K562 (cell line): Measurements from ENCODE around the gene SLC37A3. TPM values are rescaled to one million over a fixed set of nuclear protein-coding genes. Genes with fewer than 3 reads are reported as not detected.
A peak's percentile ranks its signal among the peaks of the same experiment; 100 is the strongest.

Experiments
- AFF1 ChIP-seq, 2 experiments: fragments of 450-650 bp; IDR thresholded peaks; 2 replicates each; pipeline ENCODE4 v1.6.1; 2018; ENCODE audit warnings: mild to moderate bottlenecking in 2 of 2, low read depth in 1 of 2; ENCODE audit not compliant: partially characterized antibody in 2 of 2
- FOXP1 ChIP-seq: sonication (generic); formaldehyde crosslinking; IDR thresholded peaks from 2 replicates; pipeline ENCODE4 v1.8.0; 2022; ENCODE audit warnings: mild to moderate bottlenecking, missing genetic modification reagents
- IRF1 ChIP-seq: sonication (generic); formaldehyde crosslinking; IDR thresholded peaks from 2 replicates; pipeline ENCODE4 v1.8.0; 2022; ENCODE audit warnings: missing genetic modification reagents, mild to moderate bottlenecking, borderline replicate concordance
- IRF9 ChIP-seq: fragments of 450-650 bp; IDR thresholded peaks from 2 replicates; pipeline ENCODE4 v1.6.1; 2016; ENCODE audit warnings: missing biosample characterization, missing genetic modification characterization
- MLX ChIP-seq, 2 experiments: fragments of 450-650 bp in 1 of 2; sonication (generic) in 1 of 2; formaldehyde crosslinking; conservative IDR thresholded peaks; 2 replicates each; pipeline versions ENCODE4 v1.4.0 to v1.8.1; 2020 to 2022; ENCODE audit warnings: mild to moderate bottlenecking in 1 of 2, missing genetic modification reagents in 1 of 2
- MTA1 ChIP-seq: fragments of 450-650 bp; IDR thresholded peaks from 2 replicates; pipeline ENCODE4 v1.6.1; 2017; ENCODE audit warnings: borderline replicate concordance
- PTTG1 ChIP-seq: fragments of 450-650 bp; IDR thresholded peaks from 2 replicates; pipeline ENCODE4 v1.6.1; 2016; ENCODE audit warnings: low read depth, mild to moderate bottlenecking, missing genetic modification characterization, missing compliant biosample characterization
- SREBF2 ChIP-seq: sonication (generic); formaldehyde crosslinking; IDR thresholded peaks from 2 replicates; pipeline ENCODE4 v1.4.0; 2020; ENCODE audit warnings: mild to moderate bottlenecking, missing genetic modification reagents
- TBP ChIP-seq: optimal IDR thresholded peaks from 2 replicates; pipeline ENCODE3; 2011; ENCODE audit warnings: low read depth, low read length, improper control_type of control experiment
- TCF7L2 ChIP-seq: fragments of 150-350 bp; IDR thresholded peaks from 2 replicates; pipeline ENCODE4 v1.6.1; 2016; ENCODE audit warnings: low read depth, mild to moderate bottlenecking, low read length, moderate library complexity
- USF1 ChIP-seq: sonication (generic); formaldehyde crosslinking; IDR thresholded peaks from 2 replicates; pipeline ENCODE4 v1.9.0; 2022; ENCODE audit warnings: mild to moderate bottlenecking, missing genetic modification reagents
- ZBED1 ChIP-seq: IDR thresholded peaks from 2 replicates; pipeline ENCODE4 v1.6.1; 2014
- ZNF707 ChIP-seq: fragments of 250-450 bp; sonication (Bioruptor Pico); conservative IDR thresholded peaks from 2 replicates; pipeline ENCODE4 v1.8.0; 2022; ENCODE audit warnings: inconsistent platforms, mild to moderate bottlenecking, moderate library complexity
- ZNF76 ChIP-seq: fragments of 250-450 bp; sonication (Bioruptor Pico); IDR thresholded peaks from 2 replicates; pipeline ENCODE4 v1.4.0; 2020; ENCODE audit warnings: mild to moderate bottlenecking, moderate library complexity, borderline replicate concordance
- polyA plus RNA-seq, 8 experiments: library from polyadenylated mRNA; depleted of rRNA in 4 of 8; stranded (reverse) in 5 of 8; unstranded in 3 of 8; fragments of >200 nt; fragmentation: Nextera tagmentation in 2 of 8; fragmentation: Illumina TruSeq in 1 of 8; extraction: Ambion mirVana in 2 of 8; extraction: Trizol in 1 of 8; gene quantifications; 2 replicates each; pipeline versions ENCODE4 v1.2.1 to v1.2.3, GENCODE V29; 2011 to 2014; ENCODE audit warnings: inconsistent platforms in 1 of 8, missing spikeins in 1 of 8
- total RNA-seq, 7 experiments: library from RNA; depleted of rRNA in 6 of 7; stranded (reverse); fragments of >200 nt in 6 of 7; fragmentation: Illumina TruSeq in 2 of 7; extraction: Trizol in 2 of 7; gene quantifications; 2 replicates each; pipeline versions ENCODE4 v1.2.1 to v1.2.3, GENCODE V29; 2011 to 2021; ENCODE audit warnings: low replicate concordance in 1 of 7
- TF ChIP-seq, protein P1 (sequence below): fragments of 250-450 bp; sonication (Bioruptor Pico); IDR thresholded peaks from 2 replicates; pipeline ENCODE4 v1.6.1; 2021; ENCODE audit warnings: mild to moderate bottlenecking
- TF ChIP-seq, protein P2 (sequence below), 2 experiments: fragments of 450-650 bp in 1 of 2; sonication (generic) in 1 of 2; formaldehyde crosslinking in 1 of 2; IDR thresholded peaks in 1 of 2; conservative IDR thresholded peaks in 1 of 2; 2 replicates each; pipeline versions ENCODE4 v1.6.1 to v1.8.1; 2016 to 2023; ENCODE audit warnings: mild to moderate bottlenecking in 2 of 2, moderate library complexity in 2 of 2, inconsistent platforms in 1 of 2, missing genetic modification reagents in 1 of 2

The SLC37A3 gene
- total and polyA plus RNA-seq, 9 of the 15 experiments (the other 6 are each of a cell fraction or from before 2014, with no cell fraction given) = 11.7 to 59.1 (median 26.8) TPM

- TF ChIP-seq SREBF2 (CRISPR knock-in tag) (no peak), ZNF707 (CRISPR knock-in tag) (no peak), MTA1 (0 out of 2 replicates have a peak, but pooled peaks have one; percentile 12), ZBED1 (no peak), IRF9 (tag) (no peak), TBP (peak; percentile 77), USF1 (CRISPR knock-in tag) (peak; percentile 98), TCF7L2 (no peak), FOXP1 (no peak), ZNF76 (CRISPR knock-in tag) (peak; percentile 69; the same call in 1 of the 2 replicates), IRF1 (CRISPR knock-in tag) (no peak), AFF1 (IDR thresholded peaks at IDR 0.05; ENCODE audit: low read depth in 1 of 2, partially characterized antibody in 2 of 2) (peak in 1 of 2 experiments; percentile 81), PTTG1 (tag) (no peak), MLX (CRISPR knock-in tag; conservative IDR thresholded peaks at IDR 0.05) (no peak)
- TF ChIP-seq, protein P1, sequence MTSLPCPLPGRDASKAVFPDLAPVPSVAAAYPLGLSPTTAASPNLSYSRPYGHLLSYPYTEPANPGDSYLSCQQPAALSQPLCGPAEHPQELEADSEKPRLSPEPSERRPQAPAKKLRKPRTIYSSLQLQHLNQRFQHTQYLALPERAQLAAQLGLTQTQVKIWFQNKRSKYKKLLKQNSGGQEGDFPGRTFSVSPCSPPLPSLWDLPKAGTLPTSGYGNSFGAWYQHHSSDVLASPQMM (CRISPR knock-in tag) = no peak
- TF ChIP-seq, protein P2, sequence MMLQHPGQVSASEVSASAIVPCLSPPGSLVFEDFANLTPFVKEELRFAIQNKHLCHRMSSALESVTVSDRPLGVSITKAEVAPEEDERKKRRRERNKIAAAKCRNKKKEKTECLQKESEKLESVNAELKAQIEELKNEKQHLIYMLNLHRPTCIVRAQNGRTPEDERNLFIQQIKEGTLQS (IDR thresholded peaks at IDR 0.05) = no peak
- TF ChIP-seq, protein P2 (CRISPR knock-in tag; conservative IDR thresholded peaks at IDR 0.05) = no peak
These were observed at the start of gene SLC37A3 (continued) for GRCh38 chr7:140397784-140398750.
